ENCODE measurements around the gene KIF5A.
A peak's percentile ranks its signal among the peaks of the same experiment; 100 is the strongest.

KIF5A gene

DNA sequence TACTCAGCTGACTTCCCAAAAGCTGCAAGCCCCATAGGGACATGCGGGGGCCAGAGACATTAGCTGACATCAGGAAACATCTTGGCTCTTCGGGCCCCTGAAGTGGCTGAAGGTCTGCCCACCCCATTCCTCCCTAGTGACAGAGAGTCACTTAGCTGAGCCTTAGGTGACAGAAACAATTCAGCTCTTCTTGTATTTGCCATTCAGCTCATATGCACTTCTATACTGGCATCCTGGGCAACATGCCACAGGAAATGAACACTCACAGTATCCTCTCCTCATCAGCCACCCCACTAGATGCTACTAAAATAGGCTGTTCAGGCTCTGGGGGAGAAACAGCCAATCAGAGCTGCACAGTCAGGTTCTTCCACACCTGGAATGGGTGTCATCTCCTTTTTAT lies 6.3 kb upstream of the KIF5A start:
- no peak for DNase-seq (ENCODE audit: low read depth)
- no peak overlapping the region for H3K4me3 ChIP-seq (ENCODE audit: low read depth, low read length)
- no peak for TF ChIP-seq MYC (IDR thresholded peaks at IDR 0.05; ENCODE audit: low read depth, low read length)
- TF ChIP-seq, protein P1, sequence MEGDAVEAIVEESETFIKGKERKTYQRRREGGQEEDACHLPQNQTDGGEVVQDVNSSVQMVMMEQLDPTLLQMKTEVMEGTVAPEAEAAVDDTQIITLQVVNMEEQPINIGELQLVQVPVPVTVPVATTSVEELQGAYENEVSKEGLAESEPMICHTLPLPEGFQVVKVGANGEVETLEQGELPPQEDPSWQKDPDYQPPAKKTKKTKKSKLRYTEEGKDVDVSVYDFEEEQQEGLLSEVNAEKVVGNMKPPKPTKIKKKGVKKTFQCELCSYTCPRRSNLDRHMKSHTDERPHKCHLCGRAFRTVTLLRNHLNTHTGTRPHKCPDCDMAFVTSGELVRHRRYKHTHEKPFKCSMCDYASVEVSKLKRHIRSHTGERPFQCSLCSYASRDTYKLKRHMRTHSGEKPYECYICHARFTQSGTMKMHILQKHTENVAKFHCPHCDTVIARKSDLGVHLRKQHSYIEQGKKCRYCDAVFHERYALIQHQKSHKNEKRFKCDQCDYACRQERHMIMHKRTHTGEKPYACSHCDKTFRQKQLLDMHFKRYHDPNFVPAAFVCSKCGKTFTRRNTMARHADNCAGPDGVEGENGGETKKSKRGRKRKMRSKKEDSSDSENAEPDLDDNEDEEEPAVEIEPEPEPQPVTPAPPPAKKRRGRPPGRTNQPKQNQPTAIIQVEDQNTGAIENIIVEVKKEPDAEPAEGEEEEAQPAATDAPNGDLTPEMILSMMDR (IDR thresholded peaks at IDR 0.05; ENCODE audit: low read depth, low read length) = no peak
- no peak for TF ChIP-seq POLR2A (IDR thresholded peaks at IDR 0.05; ENCODE audit: extremely low read depth, insufficient read length)
- TF ChIP-seq, protein P2, sequence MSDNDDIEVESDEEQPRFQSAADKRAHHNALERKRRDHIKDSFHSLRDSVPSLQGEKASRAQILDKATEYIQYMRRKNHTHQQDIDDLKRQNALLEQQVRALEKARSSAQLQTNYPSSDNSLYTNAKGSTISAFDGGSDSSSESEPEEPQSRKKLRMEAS (IDR thresholded peaks at IDR 0.05; ENCODE audit: low read depth, low read length) = no peak

DNA sequence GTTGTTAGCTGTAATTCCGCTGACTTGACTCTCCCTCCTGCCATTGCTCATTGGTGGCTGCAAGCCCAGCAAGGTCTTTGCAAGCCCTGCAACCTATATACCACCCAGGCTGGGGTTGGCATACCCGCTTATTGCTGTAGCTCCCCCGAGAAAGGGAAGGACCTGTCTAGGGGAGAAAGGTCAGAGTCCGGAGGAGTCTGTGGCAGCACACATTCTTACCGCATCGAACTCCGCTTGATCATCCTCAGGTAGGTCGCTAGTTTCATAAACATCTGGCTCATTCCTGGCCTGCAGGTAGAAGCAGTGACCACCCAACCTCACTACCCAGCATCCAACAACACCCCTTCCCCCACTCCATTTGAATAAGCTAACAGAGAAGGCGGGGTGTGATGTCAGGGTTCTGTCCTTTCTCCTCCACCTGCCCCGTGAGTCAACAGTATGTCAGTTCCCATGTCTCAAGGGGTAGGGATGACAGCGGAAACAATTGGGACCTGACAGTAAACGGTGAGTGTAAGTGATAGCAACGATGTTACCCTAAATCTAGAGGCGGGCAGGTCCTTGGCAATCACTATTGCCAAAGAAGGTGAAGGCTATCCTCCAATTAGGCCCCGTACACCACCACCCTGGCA lies 3.9 kb upstream of the KIF5A start:
- no peak for DNase-seq (ENCODE audit: low read depth)
- no peak for TF ChIP-seq MYC (IDR thresholded peaks at IDR 0.05; ENCODE audit: low read depth, low read length)
- TF ChIP-seq, protein P1 (IDR thresholded peaks at IDR 0.05; ENCODE audit: low read depth, low read length) = no peak
- TF ChIP-seq, protein P2 (IDR thresholded peaks at IDR 0.05; ENCODE audit: low read depth, low read length) = no peak

DNA sequence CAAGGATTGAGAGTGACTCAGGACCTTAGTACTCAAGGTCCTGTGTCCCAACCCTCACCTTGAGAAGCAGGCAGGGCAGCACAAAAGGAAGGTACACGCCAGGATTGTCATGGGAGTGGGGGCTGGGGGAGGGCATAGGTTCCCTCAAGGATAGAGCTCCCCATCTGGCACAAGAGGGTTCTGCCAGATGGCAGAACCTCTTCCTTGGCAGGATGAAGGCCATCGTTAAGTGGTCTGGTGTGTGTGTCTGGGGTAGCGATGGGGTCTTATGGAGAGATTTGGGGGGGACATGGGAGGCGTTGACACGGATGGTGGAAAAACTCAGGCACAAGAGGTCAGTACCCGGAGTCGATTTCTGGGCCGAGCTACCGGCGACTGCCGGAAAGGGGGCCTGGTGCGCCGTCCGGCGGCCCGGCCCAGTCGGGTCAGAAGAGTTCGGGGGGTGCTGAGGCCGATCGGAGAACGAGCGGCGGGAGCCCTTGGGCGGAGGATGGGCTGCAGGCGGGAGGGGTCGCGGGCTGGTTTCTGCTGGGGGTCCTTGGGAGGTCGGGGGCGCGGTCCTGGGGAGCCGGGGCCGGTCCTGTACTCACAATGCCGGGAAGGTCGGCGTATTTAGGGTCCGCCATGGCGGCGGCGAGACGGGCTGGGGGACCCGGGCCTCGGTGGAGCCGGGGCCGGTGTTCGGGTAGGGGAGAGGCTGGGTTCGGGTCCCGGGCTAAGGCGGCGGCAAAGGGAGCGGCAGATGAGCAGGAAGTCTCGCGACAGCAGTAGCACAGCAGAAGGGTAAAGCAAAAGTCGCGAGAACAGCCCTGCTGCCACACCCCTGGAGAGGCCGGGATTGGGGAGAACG lies 3.2 kb upstream of the KIF5A start, which contains the start of gene DCTN2:
DCTN2 (minus strand) TSS at position 755 of the 850 bp plus-strand sequence; CDS start at position 626, 129 bp downstream.
- TF ChIP-seq, protein P1 (IDR thresholded peaks at IDR 0.05; ENCODE audit: low read depth, low read length) = no peak
- no peak for TF ChIP-seq MYC (IDR thresholded peaks at IDR 0.05; ENCODE audit: low read depth, low read length)
- TF ChIP-seq, protein P2 (IDR thresholded peaks at IDR 0.05; ENCODE audit: low read depth, low read length) = no peak
- TF ChIP-seq POLR2A (IDR thresholded peaks at IDR 0.05; ENCODE audit: extremely low read depth, insufficient read length) = no peak
- H3K4me3 ChIP-seq (ENCODE audit: low read depth, low read length) = peak within 1 kb of the TSS; percentile 83
- peak; percentile 99 for DNase-seq (ENCODE audit: low read depth)

More for the DNA sequence above, 3.9 kb upstream of the KIF5A start:
- H3K4me3 ChIP-seq (ENCODE audit: low read depth, low read length) = peak overlapping the region; percentile 83

DNA sequence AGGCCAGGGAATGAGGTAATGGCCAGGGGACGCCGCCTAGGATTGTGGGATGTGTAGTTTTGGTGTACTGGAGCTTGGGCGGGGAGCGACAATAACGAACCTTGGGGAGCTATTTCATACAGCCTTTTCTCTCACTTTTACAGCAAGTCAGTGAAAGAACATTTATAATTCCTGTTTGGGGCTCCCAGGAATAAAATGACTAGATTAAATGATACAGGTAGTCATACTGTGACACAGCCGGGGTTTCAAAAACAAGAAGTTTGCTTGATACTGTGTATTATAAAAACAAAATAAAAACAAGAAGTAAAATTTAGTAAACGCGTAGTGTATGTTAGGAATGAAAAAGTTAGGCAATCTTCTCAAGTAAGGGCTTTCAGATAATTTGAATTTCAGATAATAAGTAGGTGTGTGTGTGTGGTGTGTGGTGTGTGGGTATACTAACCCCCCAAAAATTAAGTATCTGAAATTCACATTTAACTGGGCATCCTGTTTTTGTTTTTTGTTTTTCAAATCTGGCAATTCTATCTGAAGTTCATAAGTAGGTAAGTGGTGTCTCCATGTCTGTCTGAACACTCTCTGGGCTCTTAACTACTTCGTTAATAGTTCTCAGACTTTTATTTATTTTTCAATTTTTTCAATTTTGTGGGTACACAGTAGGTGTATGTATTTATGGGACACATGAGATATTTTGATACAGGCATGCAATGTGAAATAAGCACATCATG lies 2.4 kb upstream of the KIF5A start:
- peak overlapping the region; percentile 83 for H3K4me3 ChIP-seq (ENCODE audit: low read depth, low read length)

DNA sequence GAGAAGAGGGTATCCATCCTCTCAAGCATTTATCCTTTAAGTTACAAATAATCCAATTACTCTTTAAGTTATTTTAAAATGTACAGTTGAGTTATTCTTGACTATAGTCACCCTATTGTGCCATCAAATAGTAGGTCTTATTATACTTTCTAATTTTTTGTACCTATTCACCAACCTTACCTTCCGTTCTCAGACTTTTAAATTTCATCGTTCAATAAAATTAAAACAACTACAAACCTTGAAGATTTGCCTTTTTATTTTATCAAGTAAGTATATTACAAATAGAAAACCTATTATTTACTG lies 1.9 kb upstream of the KIF5A start:
- TF ChIP-seq, protein P1 (IDR thresholded peaks at IDR 0.05; ENCODE audit: low read depth, low read length) = no peak
- TF ChIP-seq, protein P2 (IDR thresholded peaks at IDR 0.05; ENCODE audit: low read depth, low read length) = no peak
- DNase-seq (ENCODE audit: low read depth) = no peak
- no peak overlapping the region for H3K4me3 ChIP-seq (ENCODE audit: low read depth, low read length)

More for the DNA sequence above, 2.4 kb upstream of the KIF5A start:
- TF ChIP-seq MYC (IDR thresholded peaks at IDR 0.05; ENCODE audit: low read depth, low read length) (no peak), POLR2A (IDR thresholded peaks at IDR 0.05; ENCODE audit: extremely low read depth, insufficient read length) (no peak)
- TF ChIP-seq, protein P2 (IDR thresholded peaks at IDR 0.05; ENCODE audit: low read depth, low read length) = no peak
- TF ChIP-seq, protein P1 (IDR thresholded peaks at IDR 0.05; ENCODE audit: low read depth, low read length) = no peak
- DNase-seq (ENCODE audit: low read depth) = no peak
